K562 (cell line): ENCODE results near the gene ETFBKMT. TPM values are rescaled to one million over a fixed set of nuclear protein-coding genes. Genes with fewer than 3 reads are reported as not detected.

Experiments used
- ATAC-seq: fragments of 200-7000 bp; cut with Tn5 transposase; 3 replicates; pipeline ENCODE4 v1.9.1; 2020; ENCODE audit warnings: moderate library complexity
- BruUV-seq: library from RNA; stranded (reverse); fragments of 400-500 nt; replicated peaks from 2 replicates; lab custom pipeline; 2021; lab: Mats Ljungman, UMichigan
- CTCF ChIA-PET: fragments of 300-600 bp; formaldehyde crosslinking; extraction: SDS; loops from one replicate; lab custom pipeline; 2021; ENCODE audit warnings: low intra/inter-chr PET ratio; lab: Yijun Ruan, JAX
- POLR2A ChIA-PET: fragments of 300-600, 350-650 bp; sonication (Branson Sonifier 250); formaldehyde crosslinking; extraction: SDS; loops from one replicate; lab custom pipeline; 2021; ENCODE audit warnings: antibody characterized with exemption, inconsistent platforms; lab: Yijun Ruan, JAX
- DNase-seq, 4 experiments: peaks; one replicate each; pipeline versions ENCODE4 v3.0.0 to v3.0.0-alpha.2; 2011 to 2018; ENCODE audit warnings: low spot score in 3 of 4, mixed read lengths in 3 of 4; ENCODE audit errors: extremely low read depth in 1 of 4
- FAIRE-seq: peaks from 2 replicates; lab custom pipeline; 2011; peaks lifted over from hg19 to GRCh38; lab: Jason Lieb, UNC
- H2AFZ ChIP-seq: 2 replicates; pipeline ENCODE4 v1.6.0; 2011; ENCODE audit warnings: low read depth, low read length, control low read depth, inconsistent platforms
- H3K27ac ChIP-seq: fragments of 200-600 bp; 3 replicates; pipeline ENCODE4 v1.8.0; 2011; ENCODE audit warnings: low read depth, mild to moderate bottlenecking, control low read depth, inconsistent platforms, low read length, moderate library complexity, mixed read lengths; ENCODE audit errors: extremely low read depth
- H3K27me3 ChIP-seq, 2 experiments: fragments of 300-600 bp in 1 of 2; 2 replicates in 1 of 2; 3 replicates in 1 of 2; pipeline versions ENCODE4 v1.6.0 to v1.8.0; 2011; ENCODE audit warnings: inconsistent platforms in 2 of 2, low read length in 2 of 2, mild to moderate bottlenecking in 1 of 2, mixed read lengths in 1 of 2, moderate library complexity in 1 of 2; ENCODE audit not compliant: control insufficient read depth in 2 of 2, insufficient read depth in 2 of 2
- H3K36me3 ChIP-seq: fragments of 300-600 bp; 3 replicates; pipeline ENCODE4 v1.8.0; 2011; ENCODE audit warnings: mild to moderate bottlenecking, low read length, inconsistent platforms; ENCODE audit not compliant: control insufficient read depth, insufficient read depth
- H3K4me1 ChIP-seq, 2 experiments: fragments of 200-600 bp in 1 of 2; replicated peaks in 1 of 2; 2 replicates in 1 of 2; 3 replicates in 1 of 2; pipeline versions ENCODE4 v1.5.1 to v1.8.0; 2011; ENCODE audit warnings: inconsistent platforms in 2 of 2, low read length in 2 of 2, mild to moderate bottlenecking in 1 of 2, mixed read lengths in 1 of 2, moderate library complexity in 1 of 2; ENCODE audit not compliant: control insufficient read depth in 2 of 2, insufficient read depth in 2 of 2
- H3K4me2 ChIP-seq: 2 replicates; pipeline ENCODE4 v1.6.1; 2011; ENCODE audit warnings: low read length, control low read depth, inconsistent platforms, mixed read lengths; ENCODE audit not compliant: insufficient read depth
- H3K4me3 ChIP-seq: fragments of 200-600 bp; sonication (generic), shearing (Covaris generic); 2 replicates; pipeline ENCODE4 v1.5.1; 2016; ENCODE audit warnings: control low read depth, inconsistent platforms
- H3K79me2 ChIP-seq: fragments of 200-600 bp; 3 replicates; pipeline ENCODE4 v1.8.0; 2011; ENCODE audit warnings: low read length, inconsistent platforms; ENCODE audit not compliant: control insufficient read depth, insufficient read depth
- H3K9ac ChIP-seq, 2 experiments: 2 replicates each; pipeline versions ENCODE4 v1.6.0 to v1.6.1; 2011; ENCODE audit warnings: low read depth in 2 of 2, low read length in 2 of 2, control low read depth in 1 of 2, inconsistent platforms in 1 of 2, mild to moderate bottlenecking in 1 of 2, mixed read lengths in 1 of 2; ENCODE audit not compliant: insufficient read depth in 1 of 2
- H3K9me1 ChIP-seq: one replicate; pipeline ENCODE4 v1.6.0; 2011; ENCODE audit warnings: inconsistent platforms, mild to moderate bottlenecking, low read length, moderate library complexity; ENCODE audit not compliant: control insufficient read depth, insufficient read depth
- H3K9me3 ChIP-seq: replicated peaks from 2 replicates; pipeline ENCODE4 v1.5.1; 2011; ENCODE audit warnings: low read depth, low read length, inconsistent platforms; ENCODE audit not compliant: control insufficient read depth, insufficient read depth
- H4K20me1 ChIP-seq: replicated peaks from 2 replicates; pipeline ENCODE4 v1.6.1; 2011; ENCODE audit warnings: low read length, inconsistent platforms, mixed read lengths; ENCODE audit not compliant: control insufficient read depth, insufficient read depth
- BRF1 ChIP-seq: IDR thresholded peaks from 3 replicates; pipeline ENCODE4 v1.6.1; 2011; ENCODE audit warnings: borderline replicate concordance, mild to moderate bottlenecking; ENCODE audit not compliant: insufficient read length; ENCODE audit errors: extremely low read depth
- CBFA2T2 ChIP-seq: fragments of 450-650 bp; conservative IDR thresholded peaks from 2 replicates; pipeline ENCODE4 v1.6.1; 2017; ENCODE audit warnings: mild to moderate bottlenecking
- CEBPG ChIP-seq, 3 experiments: fragments of 200-800 bp in 1 of 3; sonication (Bioruptor generic) in 1 of 3; sonication (generic) in 1 of 3; formaldehyde crosslinking in 1 of 3; IDR thresholded peaks in 2 of 3; conservative IDR thresholded peaks in 1 of 3; 2 replicates each; pipeline versions ENCODE4 v1.6.1 to v1.8.0; 2016 to 2022; ENCODE audit warnings: missing compliant biosample characterization in 2 of 3, missing genetic modification characterization in 2 of 3, mild to moderate bottlenecking in 1 of 3, missing genetic modification reagents in 1 of 3
- E2F4 ChIP-seq: sonication (generic); formaldehyde crosslinking; IDR thresholded peaks from 2 replicates; pipeline ENCODE4 v1.8.0; 2022; ENCODE audit warnings: mild to moderate bottlenecking, low read depth, missing genetic modification reagents
- FOXP1 ChIP-seq: sonication (generic); formaldehyde crosslinking; IDR thresholded peaks from 2 replicates; pipeline ENCODE4 v1.8.0; 2022; ENCODE audit warnings: mild to moderate bottlenecking, missing genetic modification reagents
- ILK ChIP-seq: fragments of 450-650 bp; IDR thresholded peaks from 2 replicates; pipeline ENCODE4 v1.6.1; 2016; ENCODE audit warnings: missing genetic modification characterization, low read depth, mild to moderate bottlenecking, missing compliant biosample characterization, moderate library complexity, borderline replicate concordance
- SOX6 ChIP-seq: fragments of 450-650 bp; IDR thresholded peaks from 2 replicates; pipeline ENCODE4 v1.6.1; 2014; ENCODE audit warnings: mild to moderate bottlenecking
- ZFP36 ChIP-seq: fragments of 150-350 bp; IDR thresholded peaks from 2 replicates; pipeline ENCODE4 v1.6.1; 2018; ENCODE audit warnings: low read length, low read depth; ENCODE audit not compliant: partially characterized antibody
- ZNF766 ChIP-seq: fragments of 200-800 bp; sonication (Bioruptor generic); conservative IDR thresholded peaks from 2 replicates; pipeline ENCODE4 v1.6.1; 2016; ENCODE audit warnings: missing genetic modification characterization, missing compliant biosample characterization
- WGBS: fragments of 100-300 bp; shearing (Covaris generic); methylation state at CpG from one replicate; pipeline ENCODE4 v1.1.6; 2016; ENCODE audit warnings: low coverage, mixed read lengths; ENCODE audit not compliant: insufficient coverage; ENCODE audit errors: missing lambda C conversion rate; 5-methylcytosine and 5-hydroxymethylcytosine counted together
- in situ Hi-C: fragments of 300-500 bp; cut with MboI; formaldehyde crosslinking; loops from 4 replicates; pipeline ENCODE4 v1.15.0; 2018; ENCODE audit warnings: inconsistent platforms, mixed read lengths
- intact Hi-C: fragments of 100-400 bp; cut with micrococcal nuclease; formaldehyde crosslinking; loops from 2 replicates; pipeline ENCODE4 v1.14.2; 2022
- polyA plus RNA-seq, 8 experiments: library from polyadenylated mRNA; depleted of rRNA in 4 of 8; stranded (reverse) in 5 of 8; unstranded in 3 of 8; fragments of >200 nt; fragmentation: Nextera tagmentation in 2 of 8; fragmentation: Illumina TruSeq in 1 of 8; extraction: Ambion mirVana in 2 of 8; extraction: Trizol in 1 of 8; gene quantifications; 2 replicates each; pipeline versions ENCODE4 v1.2.1 to v1.2.3, GENCODE V29; 2011 to 2014; ENCODE audit warnings: inconsistent platforms in 1 of 8, missing spikeins in 1 of 8
- total RNA-seq, 7 experiments: library from RNA; depleted of rRNA in 6 of 7; stranded (reverse); fragments of >200 nt in 6 of 7; fragmentation: Illumina TruSeq in 2 of 7; extraction: Trizol in 2 of 7; gene quantifications; 2 replicates each; pipeline versions ENCODE4 v1.2.1 to v1.2.3, GENCODE V29; 2011 to 2021; ENCODE audit warnings: low replicate concordance in 1 of 7
- TF ChIP-seq, protein P1 (sequence below), 2 experiments: fragments of 450-650 bp; conservative IDR thresholded peaks; 2 replicates each; pipeline ENCODE4 v1.6.1; 2017; ENCODE audit warnings: mild to moderate bottlenecking in 2 of 2, moderate library complexity in 2 of 2
- TF ChIP-seq, protein P2 (sequence below): fragments of 450-650 bp; IDR thresholded peaks from 2 replicates; pipeline ENCODE4 v1.6.1; 2017; ENCODE audit warnings: antibody characterized with exemption, mild to moderate bottlenecking

ETFBKMT gene
- total and polyA plus RNA-seq, 9 of the 15 experiments (the other 6 are each of a cell fraction or from before 2014, with no cell fraction given): 0.18 to 1.7 (median 0.96) TPM

GRCh38 chr12:31644536-31644935 is 15.0 kb upstream of the ETFBKMT start (continued):
- no peak for TF ChIP-seq ZNF766 (CRISPR knock-in tag)
- TF ChIP-seq, protein P1, sequence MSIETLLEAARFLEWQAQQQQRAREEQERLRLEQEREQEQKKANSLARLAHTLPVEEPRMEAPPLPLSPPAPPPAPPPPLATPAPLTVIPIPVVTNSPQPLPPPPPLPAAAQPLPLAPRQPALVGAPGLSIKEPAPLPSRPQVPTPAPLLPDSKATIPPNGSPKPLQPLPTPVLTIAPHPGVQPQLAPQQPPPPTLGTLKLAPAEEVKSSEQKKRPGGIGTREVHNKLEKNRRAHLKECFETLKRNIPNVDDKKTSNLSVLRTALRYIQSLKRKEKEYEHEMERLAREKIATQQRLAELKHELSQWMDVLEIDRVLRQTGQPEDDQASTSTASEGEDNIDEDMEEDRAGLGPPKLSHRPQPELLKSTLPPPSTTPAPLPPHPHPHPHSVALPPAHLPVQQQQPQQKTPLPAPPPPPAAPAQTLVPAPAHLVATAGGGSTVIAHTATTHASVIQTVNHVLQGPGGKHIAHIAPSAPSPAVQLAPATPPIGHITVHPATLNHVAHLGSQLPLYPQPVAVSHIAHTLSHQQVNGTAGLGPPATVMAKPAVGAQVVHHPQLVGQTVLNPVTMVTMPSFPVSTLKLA (conservative IDR thresholded peaks at IDR 0.05): no peak
- TF ChIP-seq ILK (tag): no peak
- no peak for TF ChIP-seq FOXP1 (CRISPR knock-in tag)

DNA sequence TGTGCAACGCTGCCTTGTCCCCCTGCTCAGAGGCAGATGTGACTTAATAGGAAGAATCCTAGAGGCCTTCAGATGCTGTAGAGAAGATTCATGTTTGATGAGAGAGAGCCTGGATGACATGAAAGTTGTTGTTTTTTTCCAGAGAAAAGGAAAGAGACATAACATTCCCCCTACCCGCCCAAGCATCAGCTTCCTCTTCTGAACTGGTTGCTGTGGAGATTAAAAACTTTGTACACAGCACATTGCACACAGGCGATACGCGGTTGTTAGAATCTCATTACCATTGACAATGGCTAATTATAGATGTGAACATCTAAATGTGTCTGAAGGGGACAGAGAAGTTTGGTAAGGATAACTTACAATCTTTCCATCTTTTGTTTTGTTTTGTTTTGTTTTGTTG is 13.6 kb upstream of the ETFBKMT start:
- no TSS peak for BruUV-seq
- in situ Hi-C loops: no loop called here
- ATAC-seq (no peak), FAIRE-seq (no peak), DNase-seq (no peak)
- Histone ChIP-seq H2AFZ (no peak overlapping the region), H3K4me3 (no peak overlapping the region), H3K36me3 (no peaks in the 10 kb centered on the region), H3K4me1 (no peaks in the 10 kb centered on the region; a peak in 1 of 5 replicates), H3K9ac (no peak overlapping the region), H3K9me1 (no peaks in the 10 kb centered on the region), H3K27ac (no peak overlapping the region), H3K9me3 (no peaks in the 10 kb centered on the region), H3K79me2 (no peaks in the 10 kb centered on the region), H3K4me2 (no peak overlapping the region), H3K27me3 (peaks cover 2 to 10% of the 10 kb centered on the region in 2 experiments; a peak in 2 of 5 replicates), H4K20me1 (no peaks in the 10 kb centered on the region)
- intact Hi-C loops: no loop called here
- POLR2A ChIA-PET: interaction anchor here (1.6 kb wide), 1 partner anchor 10 kb away, joined by 5 read pairs; no protein-coding TSS in a partner anchor
- WGBS: 4% methylated on average over 5 of the region's 5 CpGs
- CTCF ChIA-PET: no interaction called here
- TF ChIP-seq, protein P2, sequence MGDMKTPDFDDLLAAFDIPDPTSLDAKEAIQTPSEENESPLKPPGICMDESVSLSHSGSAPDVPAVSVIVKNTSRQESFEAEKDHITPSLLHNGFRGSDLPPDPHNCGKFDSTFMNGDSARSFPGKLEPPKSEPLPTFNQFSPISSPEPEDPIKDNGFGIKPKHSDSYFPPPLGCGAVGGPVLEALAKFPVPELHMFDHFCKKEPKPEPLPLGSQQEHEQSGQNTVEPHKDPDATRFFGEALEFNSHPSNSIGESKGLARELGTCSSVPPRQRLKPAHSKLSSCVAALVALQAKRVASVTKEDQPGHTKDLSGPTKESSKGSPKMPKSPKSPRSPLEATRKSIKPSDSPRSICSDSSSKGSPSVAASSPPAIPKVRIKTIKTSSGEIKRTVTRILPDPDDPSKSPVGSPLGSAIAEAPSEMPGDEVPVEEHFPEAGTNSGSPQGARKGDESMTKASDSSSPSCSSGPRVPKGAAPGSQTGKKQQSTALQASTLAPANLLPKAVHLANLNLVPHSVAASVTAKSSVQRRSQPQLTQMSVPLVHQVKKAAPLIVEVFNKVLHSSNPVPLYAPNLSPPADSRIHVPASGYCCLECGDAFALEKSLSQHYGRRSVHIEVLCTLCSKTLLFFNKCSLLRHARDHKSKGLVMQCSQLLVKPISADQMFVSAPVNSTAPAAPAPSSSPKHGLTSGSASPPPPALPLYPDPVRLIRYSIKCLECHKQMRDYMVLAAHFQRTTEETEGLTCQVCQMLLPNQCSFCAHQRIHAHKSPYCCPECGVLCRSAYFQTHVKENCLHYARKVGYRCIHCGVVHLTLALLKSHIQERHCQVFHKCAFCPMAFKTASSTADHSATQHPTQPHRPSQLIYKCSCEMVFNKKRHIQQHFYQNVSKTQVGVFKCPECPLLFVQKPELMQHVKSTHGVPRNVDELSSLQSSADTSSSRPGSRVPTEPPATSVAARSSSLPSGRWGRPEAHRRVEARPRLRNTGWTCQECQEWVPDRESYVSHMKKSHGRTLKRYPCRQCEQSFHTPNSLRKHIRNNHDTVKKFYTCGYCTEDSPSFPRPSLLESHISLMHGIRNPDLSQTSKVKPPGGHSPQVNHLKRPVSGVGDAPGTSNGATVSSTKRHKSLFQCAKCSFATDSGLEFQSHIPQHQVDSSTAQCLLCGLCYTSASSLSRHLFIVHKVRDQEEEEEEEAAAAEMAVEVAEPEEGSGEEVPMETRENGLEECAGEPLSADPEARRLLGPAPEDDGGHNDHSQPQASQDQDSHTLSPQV: no peak
- TF ChIP-seq CBFA2T2 (no peak), ZFP36 (no peak), CEBPG (CRISPR knock-in tag; IDR thresholded peaks at IDR 0.05) (no peak), CEBPG (tag; conservative IDR thresholded peaks at IDR 0.05 in 1 of 2, IDR thresholded peaks at IDR 0.05 in 1 of 2) (no peak), BRF1 (no peak), E2F4 (CRISPR knock-in tag) (no peak), SOX6 (no peak)
